ENCODE results near the gene DENND1A.

DNA sequence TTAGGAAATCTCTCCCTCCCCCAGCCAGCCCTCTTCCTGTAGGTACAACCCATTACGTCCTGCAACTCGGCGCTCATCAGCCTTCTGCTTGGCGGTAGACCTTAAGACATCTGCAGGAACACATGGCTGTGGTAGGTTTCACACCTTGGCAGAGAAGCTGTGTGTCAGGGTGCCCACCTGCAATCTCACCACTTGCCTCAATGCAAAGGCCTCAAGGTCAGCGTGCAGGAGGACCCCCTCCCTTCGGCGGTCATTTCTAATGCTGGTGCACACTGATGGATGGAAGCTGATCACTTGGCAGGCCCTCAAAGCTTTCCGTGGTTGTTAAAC is 506.6 kb downstream of the DENND1A start:
- TF ChIP-seq HNF4A (CRISPR knock-in tag; IDR thresholded peaks at IDR 0.05) (no peak), TARDBP (CRISPR knock-in tag; IDR thresholded peaks at IDR 0.05) (no peak), EZH2 (conservative IDR thresholded peaks at IDR 0.05; ENCODE audit: low read depth, low read length) (no peak), SMARCC2 (IDR thresholded peaks at IDR 0.05) (no peak)
- TF ChIP-seq, protein P1, sequence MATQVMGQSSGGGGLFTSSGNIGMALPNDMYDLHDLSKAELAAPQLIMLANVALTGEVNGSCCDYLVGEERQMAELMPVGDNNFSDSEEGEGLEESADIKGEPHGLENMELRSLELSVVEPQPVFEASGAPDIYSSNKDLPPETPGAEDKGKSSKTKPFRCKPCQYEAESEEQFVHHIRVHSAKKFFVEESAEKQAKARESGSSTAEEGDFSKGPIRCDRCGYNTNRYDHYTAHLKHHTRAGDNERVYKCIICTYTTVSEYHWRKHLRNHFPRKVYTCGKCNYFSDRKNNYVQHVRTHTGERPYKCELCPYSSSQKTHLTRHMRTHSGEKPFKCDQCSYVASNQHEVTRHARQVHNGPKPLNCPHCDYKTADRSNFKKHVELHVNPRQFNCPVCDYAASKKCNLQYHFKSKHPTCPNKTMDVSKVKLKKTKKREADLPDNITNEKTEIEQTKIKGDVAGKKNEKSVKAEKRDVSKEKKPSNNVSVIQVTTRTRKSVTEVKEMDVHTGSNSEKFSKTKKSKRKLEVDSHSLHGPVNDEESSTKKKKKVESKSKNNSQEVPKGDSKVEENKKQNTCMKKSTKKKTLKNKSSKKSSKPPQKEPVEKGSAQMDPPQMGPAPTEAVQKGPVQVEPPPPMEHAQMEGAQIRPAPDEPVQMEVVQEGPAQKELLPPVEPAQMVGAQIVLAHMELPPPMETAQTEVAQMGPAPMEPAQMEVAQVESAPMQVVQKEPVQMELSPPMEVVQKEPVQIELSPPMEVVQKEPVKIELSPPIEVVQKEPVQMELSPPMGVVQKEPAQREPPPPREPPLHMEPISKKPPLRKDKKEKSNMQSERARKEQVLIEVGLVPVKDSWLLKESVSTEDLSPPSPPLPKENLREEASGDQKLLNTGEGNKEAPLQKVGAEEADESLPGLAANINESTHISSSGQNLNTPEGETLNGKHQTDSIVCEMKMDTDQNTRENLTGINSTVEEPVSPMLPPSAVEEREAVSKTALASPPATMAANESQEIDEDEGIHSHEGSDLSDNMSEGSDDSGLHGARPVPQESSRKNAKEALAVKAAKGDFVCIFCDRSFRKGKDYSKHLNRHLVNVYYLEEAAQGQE (IDR thresholded peaks at IDR 0.05; ENCODE audit: borderline replicate concordance in 1 of 2, low read depth in 1 of 2, low read length in 2 of 2), result no peak
